Panc1 (cell line): Measurements from ENCODE around the gene CHRNE. TPM values are rescaled to one million over a fixed set of nuclear protein-coding genes. Genes with fewer than 3 reads are reported as not detected.
A peak's percentile ranks its signal among the peaks of the same experiment; 100 is the strongest.

Source experiments
- ATAC-seq: fragments of 200-7000 bp; cut with Tn5 transposase; 2 replicates; pipeline ENCODE4 v1.9.1; 2020; ENCODE audit warnings: mild to moderate bottlenecking, moderate library complexity
- BruUV-seq: library from RNA; stranded (reverse); fragments of 400-500 nt; replicated peaks from 2 replicates; lab custom pipeline; 2021; lab: Mats Ljungman, UMichigan
- CTCF ChIA-PET: fragments of 300-600 bp; sonication (Branson Sonifier 250); formaldehyde crosslinking; loops from one replicate; lab custom pipeline; 2022; ENCODE audit warnings: antibody characterized with exemption; lab: Charles Lee
- POLR2A ChIA-PET: fragments of 300-600 bp; sonication (Branson Sonifier 250); formaldehyde crosslinking; loops from one replicate; lab custom pipeline; 2022; ENCODE audit warnings: antibody characterized with exemption; lab: Charles Lee
- DNase-seq: peaks from one replicate; pipeline ENCODE4 v3.0.0-alpha.2; 2010; ENCODE audit warnings: low read depth, low spot score
- H3K27ac ChIP-seq: 2 replicates; pipeline ENCODE4 v1.5.1; 2011; ENCODE audit warnings: mild to moderate bottlenecking, low read length, inconsistent platforms
- H3K27me3 ChIP-seq: fragments of 200-500 bp; sonication (Bioruptor generic); 2 replicates; pipeline ENCODE4 v1.6.0; 2014; ENCODE audit warnings: low read length, inconsistent platforms; ENCODE audit not compliant: control insufficient read depth, insufficient read depth
- H3K36me3 ChIP-seq: fragments of 200-500 bp; sonication (Bioruptor generic); 2 replicates; pipeline ENCODE4 v1.5.1; 2014; ENCODE audit warnings: inconsistent platforms, mild to moderate bottlenecking, low read length, moderate library complexity; ENCODE audit not compliant: control insufficient read depth, insufficient read depth
- H3K4me1 ChIP-seq: 2 replicates; pipeline ENCODE4 v1.5.1; 2011; ENCODE audit warnings: inconsistent platforms, mild to moderate bottlenecking, low read length, moderate library complexity; ENCODE audit not compliant: control insufficient read depth, insufficient read depth
- H3K4me3 ChIP-seq, 2 experiments: 2 replicates each; pipeline ENCODE4 v1.5.1; 2011 to 2012; ENCODE audit warnings: low read depth in 2 of 2, low read length in 2 of 2, mild to moderate bottlenecking in 2 of 2, inconsistent platforms in 1 of 2, moderate library complexity in 1 of 2
- H3K9me3 ChIP-seq: fragments of 200-500 bp; sonication (Bioruptor generic); 2 replicates; pipeline ENCODE4 v1.5.1; 2014; ENCODE audit warnings: low read depth, mild to moderate bottlenecking, inconsistent platforms, low read length, moderate library complexity; ENCODE audit not compliant: control insufficient read depth, insufficient read depth
- CTCF ChIP-seq: fragments of 450-650 bp; IDR thresholded peaks from 2 replicates; pipeline ENCODE4 v1.5.1; 2017; ENCODE audit warnings: mild to moderate bottlenecking
- POLR2AphosphoS5 ChIP-seq: IDR thresholded peaks from 2 replicates; pipeline ENCODE4 v1.6.1; 2012; ENCODE audit warnings: mild to moderate bottlenecking, low read depth, low read length, moderate library complexity
- REST ChIP-seq, 2 experiments: IDR thresholded peaks; 2 replicates each; pipeline ENCODE4 v1.6.1; 2011 to 2012; ENCODE audit warnings: low read depth in 2 of 2, control low read depth in 1 of 2, low read length in 1 of 2, mild to moderate bottlenecking in 1 of 2, moderate library complexity in 1 of 2; ENCODE audit not compliant: insufficient read depth in 1 of 2
- SIN3A ChIP-seq: IDR thresholded peaks from 2 replicates; pipeline ENCODE4 v1.6.1; 2012; ENCODE audit warnings: low read depth, mild to moderate bottlenecking, low read length, moderate library complexity, borderline replicate concordance; ENCODE audit not compliant: insufficient read depth
- TCF7L2 ChIP-seq: IDR thresholded peaks from 2 replicates; pipeline ENCODE4 v1.6.1; 2011; ENCODE audit warnings: mild to moderate bottlenecking, low read depth, low read length, inconsistent platforms
- in situ Hi-C: cut with HindIII; loops from 2 replicates; pipeline ENCODE4 v1.10.0; 2016; ENCODE audit warnings: low sequenced_read_pairs, low pct_unique_long_range_greater_than_20kb
- intact Hi-C: fragments of 100-400 bp; cut with micrococcal nuclease; formaldehyde crosslinking; loops from one replicate; pipeline ENCODE4 v1.10.0; 2022; ENCODE audit not compliant: unreplicated experiment
- total RNA-seq: library from RNA; stranded (reverse); gene quantifications from one replicate; pipeline ENCODE4 v1.2.1, GENCODE V29; 2021; ENCODE audit not compliant: unreplicated experiment

Gene CHRNE
- total RNA-seq, 1 experiment from 2014 or later = 0.13 TPM

- H3K9me3 ChIP-seq = no peaks in the 10 kb centered on the region
- in situ Hi-C loops (no loop called here), intact Hi-C loops (no loop called here)
- H3K4me3 ChIP-seq = peak overlapping the region; percentile 44 to 61
- BruUV-seq = no TSS peak
- TF ChIP-seq TCF7L2 = no peak
- ATAC-seq (no peak), DNase-seq (no peak)
- ChIA-PET CTCF (interaction anchor here (0.8 kb wide), 1 partner anchor 10 kb away, joined by 4 read pairs; no protein-coding TSS in a partner anchor), POLR2A (no interaction called here)
- no peaks in the 10 kb centered on the region for H3K27me3 ChIP-seq
- no peaks in the 10 kb centered on the region; the same call in 1 of the 2 replicates for H3K4me1 ChIP-seq
- H3K27ac ChIP-seq = no peak overlapping the region
- H3K36me3 ChIP-seq = no peaks in the 10 kb centered on the region
These were observed 4.0 kb downstream of the CHRNE start for GRCh38 chr17:4898927-4899326.

GRCh38 chr17:4898351-4898750, 4.5 kb downstream of the CHRNE start:
- Histone ChIP-seq H3K4me1 (no peaks in the 10 kb centered on the region; the same call in 1 of the 2 replicates), H3K36me3 (no peaks in the 10 kb centered on the region), H3K27ac (no peak overlapping the region), H3K27me3 (no peaks in the 10 kb centered on the region), H3K9me3 (no peaks in the 10 kb centered on the region), H3K4me3 (no peak overlapping the region)
- in situ Hi-C loops = no loop called here
- intact Hi-C loops = no loop called here
- POLR2A ChIA-PET = no interaction called here
- DNase-seq = no peak
- ATAC-seq = no peak
- CTCF ChIA-PET = no interaction called here
- TF ChIP-seq POLR2AphosphoS5 = no peak
- no peak for TF ChIP-seq TCF7L2
- no peak for TF ChIP-seq SIN3A
- TF ChIP-seq REST (IDR thresholded peaks at IDR 0.05; ENCODE audit: insufficient read depth in 1 of 2, low read depth in 2 of 2, low read length in 1 of 2) = no peak
- no peak for TF ChIP-seq CTCF
- BruUV-seq = no TSS peak

- H3K27ac ChIP-seq = no peak overlapping the region
- H3K27me3 ChIP-seq = no peaks in the 10 kb centered on the region
- DNase-seq (no peak), ATAC-seq (no peak)
- in situ Hi-C loops = no loop called here
- CTCF ChIA-PET = no interaction called here
- no peaks in the 10 kb centered on the region for H3K9me3 ChIP-seq
- no peaks in the 10 kb centered on the region; the same call in 1 of the 2 replicates for H3K4me1 ChIP-seq
- no peak overlapping the region for H3K4me3 ChIP-seq
- TF ChIP-seq POLR2AphosphoS5 (no peak), TCF7L2 (no peak), SIN3A (no peak), CTCF (no peak), REST (IDR thresholded peaks at IDR 0.05; ENCODE audit: insufficient read depth in 1 of 2, low read depth in 2 of 2, low read length in 1 of 2) (no peak)
- intact Hi-C loops = no loop called here
- POLR2A ChIA-PET = no interaction called here
- no peaks in the 10 kb centered on the region for H3K36me3 ChIP-seq
- BruUV-seq = no TSS peak
These were observed 5.1 kb downstream of the CHRNE start for GRCh38 chr17:4897785-4898184.
